ENCODE measurements around the gene ZNF282.

- no peak for TF ChIP-seq CTCF (IDR thresholded peaks at IDR 0.05; ENCODE audit: borderline replicate concordance, extremely low read depth, low read length, poor library complexity, severe bottlenecking)
- TF ChIP-seq EZH2 (IDR thresholded peaks at IDR 0.05; ENCODE audit: borderline replicate concordance, low read depth, low read length, severe bottlenecking) = no peak
These were observed 18.8 kb downstream of the ZNF282 start for GRCh38 chr7:149214020-149214720.

Measured in DND-41 (cell line).